Sigmoid colon (tissue), 7 donors: ENCODE results near the gene SLIT1. TPM values are rescaled to one million over a fixed set of nuclear protein-coding genes. Genes with fewer than 3 reads are reported as not detected.

Experiments used
- DNase-seq: peaks from one replicate; pipeline ENCODE4 v3.0.0-alpha.2; 2019
- H3K27ac ChIP-seq, 4 donors: fragments of 200-600 bp; sonication (generic); one replicate each; pipeline ENCODE4 v1.5.1; 2016 to 2019; ENCODE audit warnings: mild to moderate bottlenecking in 1 of 4
- H3K27me3 ChIP-seq, 3 donors: fragments of 200-600 bp; sonication (generic); one replicate each; pipeline ENCODE4 v1.5.1; 2019; ENCODE audit warnings: mild to moderate bottlenecking in 1 of 3
- H3K36me3 ChIP-seq, 4 donors: fragments of 200-600 bp; sonication (generic); one replicate each; pipeline ENCODE4 v1.5.1; 2016 to 2019
- H3K4me1 ChIP-seq, 4 donors: fragments of 200-600 bp; sonication (generic); one replicate each; pipeline ENCODE4 v1.5.1; 2017 to 2019
- H3K4me3 ChIP-seq, 4 donors: fragments of 200-600 bp; sonication (generic); one replicate each; pipeline ENCODE4 v1.5.1; 2017 to 2019; ENCODE audit warnings: mild to moderate bottlenecking in 2 of 4, moderate library complexity in 1 of 4
- H3K9me3 ChIP-seq, 4 donors: fragments of 200-600 bp in 3 of 4; sonication (generic) in 3 of 4; one replicate each; pipeline versions ENCODE4 v1.5.1 to v1.6.1; 2013 to 2019
- EP300 ChIP-seq, 4 donors: sonication (generic); formaldehyde crosslinking; IDR thresholded peaks; one replicate each; pipeline ENCODE4 v1.6.1; 2017; ENCODE audit warnings: antibody characterized with exemption in 4 of 4
- POLR2A ChIP-seq, 2 donors: fragments of 450-650 bp; IDR thresholded peaks; one replicate each; pipeline ENCODE4 v1.6.1; 2016; ENCODE audit warnings: antibody characterized with exemption in 2 of 2, mild to moderate bottlenecking in 2 of 2, moderate library complexity in 2 of 2
- POLR2AphosphoS5 ChIP-seq, 4 donors: sonication (generic); formaldehyde crosslinking; IDR thresholded peaks; one replicate each; pipeline ENCODE4 v1.6.1; 2017; ENCODE audit warnings: antibody characterized with exemption in 4 of 4
- WGBS, 2 donors: extraction: QIAGEN DNeasy Blood & Tissue Kit; methylation state at CpG; one replicate each; pipeline ENCODE4 v1.1.7; 2013; 5-methylcytosine and 5-hydroxymethylcytosine counted together
- intact Hi-C: fragments of 100-400 bp; cut with DNase I; formaldehyde crosslinking; loops from one replicate; pipeline ENCODE4 v1.15.1; 2023
- polyA plus RNA-seq, 3 donors: library from polyadenylated mRNA; stranded (reverse); fragments of 200-250 nt; gene quantifications; one replicate each; pipeline ENCODE4 v1.2.3, GENCODE V29; 2013
- total RNA-seq, 4 donors: library from RNA; depleted of rRNA; stranded (reverse); fragments of >200 nt; gene quantifications; one replicate each; pipeline ENCODE4 v1.1.0, GENCODE V29; 2016
- TF ChIP-seq, protein P1 (sequence below), 4 experiments: fragments of 450-650 bp in 3 of 4; fragments of 200-600 bp in 1 of 4; IDR thresholded peaks; one replicate each; pipeline ENCODE4 v1.5.1; 2016 to 2019; ENCODE audit warnings: antibody characterized with exemption in 4 of 4, mild to moderate bottlenecking in 3 of 4, moderate library complexity in 2 of 4
- donor health status: healthy with polysubstance abuse.
- donor health status: Bipolar disorder and iron deficiency.
- donor health status: healthy.

The SLIT1 gene
- total and polyA plus RNA-seq, 7 donors, result under 0.01 to 1.4 (median 0.58) TPM; not detected in 1

DNA sequence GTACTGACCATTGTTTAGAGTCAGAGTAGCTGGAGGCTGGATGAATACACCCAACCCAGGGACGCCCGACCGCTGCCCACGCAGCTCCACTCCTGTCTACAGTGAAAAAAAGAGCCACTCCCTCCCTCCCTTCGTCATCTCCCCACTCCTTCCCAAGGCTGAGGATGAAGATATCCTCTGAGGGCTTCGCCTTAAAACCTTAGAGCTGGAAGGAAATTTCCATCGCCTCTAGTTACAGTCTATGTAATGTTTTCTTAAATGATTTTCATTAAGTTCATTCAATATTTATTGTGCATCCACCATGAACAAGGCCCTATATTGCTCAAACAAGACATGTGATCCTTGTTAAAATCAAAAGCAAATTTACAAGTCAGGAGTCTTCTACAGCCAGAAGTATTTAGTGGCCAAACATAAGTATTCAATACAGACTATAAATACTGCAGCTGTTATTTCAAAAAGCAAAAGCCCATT, 11.3 kb upstream of the SLIT1 start:
- Histone ChIP-seq H3K36me3 (no peaks in the 10 kb centered on the region), H3K27ac (no peak overlapping the region), H3K27me3 (peaks cover 0 to 39% (median 3%) of the 10 kb centered on the region in 3 donors), H3K4me3 (no peak overlapping the region), H3K4me1 (peaks cover 0 to 12% (median 10%) of the 10 kb centered on the region in 4 donors), H3K9me3 (no peaks in the 10 kb centered on the region)
- no peak for DNase-seq
- no peak for TF ChIP-seq POLR2AphosphoS5 (IDR thresholded peaks at IDR 0.05)
- no peak for TF ChIP-seq POLR2A (IDR thresholded peaks at IDR 0.05)
- TF ChIP-seq EP300 (IDR thresholded peaks at IDR 0.05), result no peak
- TF ChIP-seq, protein P1, sequence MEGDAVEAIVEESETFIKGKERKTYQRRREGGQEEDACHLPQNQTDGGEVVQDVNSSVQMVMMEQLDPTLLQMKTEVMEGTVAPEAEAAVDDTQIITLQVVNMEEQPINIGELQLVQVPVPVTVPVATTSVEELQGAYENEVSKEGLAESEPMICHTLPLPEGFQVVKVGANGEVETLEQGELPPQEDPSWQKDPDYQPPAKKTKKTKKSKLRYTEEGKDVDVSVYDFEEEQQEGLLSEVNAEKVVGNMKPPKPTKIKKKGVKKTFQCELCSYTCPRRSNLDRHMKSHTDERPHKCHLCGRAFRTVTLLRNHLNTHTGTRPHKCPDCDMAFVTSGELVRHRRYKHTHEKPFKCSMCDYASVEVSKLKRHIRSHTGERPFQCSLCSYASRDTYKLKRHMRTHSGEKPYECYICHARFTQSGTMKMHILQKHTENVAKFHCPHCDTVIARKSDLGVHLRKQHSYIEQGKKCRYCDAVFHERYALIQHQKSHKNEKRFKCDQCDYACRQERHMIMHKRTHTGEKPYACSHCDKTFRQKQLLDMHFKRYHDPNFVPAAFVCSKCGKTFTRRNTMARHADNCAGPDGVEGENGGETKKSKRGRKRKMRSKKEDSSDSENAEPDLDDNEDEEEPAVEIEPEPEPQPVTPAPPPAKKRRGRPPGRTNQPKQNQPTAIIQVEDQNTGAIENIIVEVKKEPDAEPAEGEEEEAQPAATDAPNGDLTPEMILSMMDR (IDR thresholded peaks at IDR 0.05), result no peak
- intact Hi-C loops, result no loop called here
- WGBS, 2 donors, result 54 to 59% methylated on average over 7 of the region's 7 CpGs

DNA sequence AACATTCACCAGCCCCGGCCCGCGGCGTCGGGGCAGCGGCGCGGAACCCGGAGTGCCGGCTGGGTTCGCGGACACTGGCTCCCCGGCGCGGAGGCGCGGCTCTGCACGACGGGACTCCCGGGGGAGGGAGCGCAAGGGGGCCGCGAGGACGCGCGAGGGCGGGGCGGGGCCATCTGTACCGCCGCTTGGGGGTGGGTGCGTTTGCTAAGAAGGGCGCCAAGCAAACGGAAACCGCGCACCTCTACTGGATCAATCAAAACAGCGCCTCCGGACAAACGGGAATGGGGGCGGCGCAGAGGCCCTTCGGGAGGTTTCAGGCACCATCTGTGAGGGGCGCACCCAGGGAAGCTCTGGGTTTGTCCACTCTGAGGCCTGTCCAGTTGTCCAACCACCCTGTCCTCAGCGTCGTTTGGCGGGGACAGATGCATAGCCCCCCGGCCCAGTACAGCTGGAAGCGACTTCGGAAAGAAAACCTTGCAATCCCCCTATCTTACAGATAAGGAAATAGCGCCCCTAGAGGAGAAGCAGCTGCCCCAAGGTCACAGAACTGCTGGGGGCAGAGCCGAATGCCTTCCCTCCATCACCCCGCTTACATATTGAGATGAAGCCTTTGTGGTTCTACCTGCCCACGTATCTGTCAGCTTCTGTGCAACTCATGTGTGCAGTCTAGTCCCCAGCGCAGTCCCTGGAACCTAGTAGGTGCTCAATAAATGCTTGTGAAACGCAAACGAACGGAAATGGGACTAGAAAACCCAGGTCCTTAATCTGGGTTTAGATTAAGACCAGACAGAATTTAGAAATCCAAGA, 10.7 kb upstream of the SLIT1 start:
- Histone ChIP-seq H3K27me3 (peaks cover 0 to 45% (median 3%) of the 10 kb centered on the region in 3 donors), H3K27ac (no peak overlapping the region), H3K36me3 (no peaks in the 10 kb centered on the region), H3K4me3 (peak overlapping the region; percentile 23 to 53 (median 46)), H3K4me1 (peaks cover 0 to 12% (median 10%) of the 10 kb centered on the region in 4 donors), H3K9me3 (no peaks in the 10 kb centered on the region)
- DNase-seq, result peak; percentile 69
- 3 to 4% methylated on average over 56 of the region's 56 CpGs for WGBS, 2 donors
- intact Hi-C loops, result no loop called here
- TF ChIP-seq POLR2AphosphoS5 (IDR thresholded peaks at IDR 0.05), result no peak
- TF ChIP-seq, protein P1 (IDR thresholded peaks at IDR 0.05), result peak; percentile 12 to 59 (median 31)

DNA sequence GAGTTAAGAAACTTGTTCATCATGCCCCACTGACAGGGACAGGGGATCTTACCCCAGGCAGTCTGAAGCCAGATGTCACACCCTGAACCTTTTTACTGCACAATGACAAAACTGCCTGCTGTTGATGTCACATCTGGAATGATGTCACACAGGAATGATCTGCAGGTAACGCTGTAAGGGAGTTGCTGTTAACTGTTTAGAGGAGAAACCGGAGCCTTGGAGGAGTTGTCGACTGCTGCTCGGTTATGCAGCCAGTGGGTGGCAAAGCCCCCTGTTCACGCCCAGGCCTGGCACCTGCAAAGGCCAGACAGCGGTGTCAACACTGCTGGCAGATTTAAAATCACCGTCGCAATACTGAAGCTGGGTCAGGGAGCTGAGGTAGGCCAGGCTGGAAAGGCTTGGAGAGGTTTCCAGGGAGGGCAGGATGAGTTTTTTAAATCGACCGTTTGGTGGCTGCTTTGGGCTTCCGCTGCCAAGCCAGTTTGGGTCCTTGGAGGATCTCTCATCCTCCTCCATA, 10.0 kb upstream of the SLIT1 start:
- DNase-seq, result no peak
- Histone ChIP-seq H3K27ac (no peak overlapping the region), H3K27me3 (peaks cover 0 to 45% (median 3%) of the 10 kb centered on the region in 3 donors), H3K36me3 (no peaks in the 10 kb centered on the region), H3K9me3 (no peaks in the 10 kb centered on the region), H3K4me1 (peaks cover 0 to 12% (median 10%) of the 10 kb centered on the region in 4 donors), H3K4me3 (peak overlapping the region; percentile 23 to 53 (median 46))
- 15 to 23% methylated on average over 11 of the region's 11 CpGs for WGBS, 2 donors
- intact Hi-C loops, result no loop called here
- TF ChIP-seq, protein P1 (IDR thresholded peaks at IDR 0.05), result no peak
- TF ChIP-seq POLR2AphosphoS5 (IDR thresholded peaks at IDR 0.05), result no peak
- no peak for TF ChIP-seq EP300 (IDR thresholded peaks at IDR 0.05)
- no peak for TF ChIP-seq POLR2A (IDR thresholded peaks at IDR 0.05)

DNA sequence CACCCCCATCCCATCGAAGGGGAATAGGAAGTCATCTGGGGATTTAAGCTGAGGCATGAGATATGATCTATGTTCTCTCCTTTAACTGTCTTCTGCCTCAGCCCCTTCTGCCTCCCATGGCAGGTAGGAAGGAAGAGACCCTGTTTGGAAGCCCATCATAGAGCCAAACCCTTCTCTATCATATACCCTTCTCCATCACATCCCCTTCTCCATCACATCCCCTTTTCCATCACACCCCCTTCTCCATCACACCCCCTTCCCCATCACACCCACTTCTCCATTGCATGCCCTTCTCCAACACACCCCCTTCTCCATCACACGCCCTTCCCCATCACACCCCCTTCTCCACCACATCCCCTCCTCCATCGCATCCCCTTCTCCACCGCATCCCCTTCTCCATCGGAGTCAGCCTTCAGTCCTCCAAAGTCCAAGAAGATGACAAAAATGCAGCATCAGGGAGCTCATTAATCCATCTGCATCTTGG, 7.2 kb upstream of the SLIT1 start:
- Histone ChIP-seq H3K36me3 (no peaks in the 10 kb centered on the region), H3K27me3 (peaks cover 0 to 55% (median 3%) of the 10 kb centered on the region in 3 donors), H3K27ac (no peak overlapping the region), H3K9me3 (no peaks in the 10 kb centered on the region), H3K4me3 (no peak overlapping the region), H3K4me1 (peaks cover 0 to 12% (median 10%) of the 10 kb centered on the region in 4 donors)
- intact Hi-C loops, result no loop called here
- TF ChIP-seq POLR2A (IDR thresholded peaks at IDR 0.05) (no peak), POLR2AphosphoS5 (IDR thresholded peaks at IDR 0.05) (no peak), EP300 (IDR thresholded peaks at IDR 0.05) (no peak)
- TF ChIP-seq, protein P1 (IDR thresholded peaks at IDR 0.05), result no peak
- DNase-seq, result no peak
- 92 to 94% methylated on average over 5 of the region's 5 CpGs for WGBS, 2 donors
